ENCODE results near the gene APC2. TPM values are rescaled to one million over a fixed set of nuclear protein-coding genes. Genes with fewer than 3 reads are reported as not detected.

Gene APC2
- total RNA-seq, 4 donors from 2014 or later, result 0.17 to 0.22 (median 0.19) TPM; not detected in 1

DNA sequence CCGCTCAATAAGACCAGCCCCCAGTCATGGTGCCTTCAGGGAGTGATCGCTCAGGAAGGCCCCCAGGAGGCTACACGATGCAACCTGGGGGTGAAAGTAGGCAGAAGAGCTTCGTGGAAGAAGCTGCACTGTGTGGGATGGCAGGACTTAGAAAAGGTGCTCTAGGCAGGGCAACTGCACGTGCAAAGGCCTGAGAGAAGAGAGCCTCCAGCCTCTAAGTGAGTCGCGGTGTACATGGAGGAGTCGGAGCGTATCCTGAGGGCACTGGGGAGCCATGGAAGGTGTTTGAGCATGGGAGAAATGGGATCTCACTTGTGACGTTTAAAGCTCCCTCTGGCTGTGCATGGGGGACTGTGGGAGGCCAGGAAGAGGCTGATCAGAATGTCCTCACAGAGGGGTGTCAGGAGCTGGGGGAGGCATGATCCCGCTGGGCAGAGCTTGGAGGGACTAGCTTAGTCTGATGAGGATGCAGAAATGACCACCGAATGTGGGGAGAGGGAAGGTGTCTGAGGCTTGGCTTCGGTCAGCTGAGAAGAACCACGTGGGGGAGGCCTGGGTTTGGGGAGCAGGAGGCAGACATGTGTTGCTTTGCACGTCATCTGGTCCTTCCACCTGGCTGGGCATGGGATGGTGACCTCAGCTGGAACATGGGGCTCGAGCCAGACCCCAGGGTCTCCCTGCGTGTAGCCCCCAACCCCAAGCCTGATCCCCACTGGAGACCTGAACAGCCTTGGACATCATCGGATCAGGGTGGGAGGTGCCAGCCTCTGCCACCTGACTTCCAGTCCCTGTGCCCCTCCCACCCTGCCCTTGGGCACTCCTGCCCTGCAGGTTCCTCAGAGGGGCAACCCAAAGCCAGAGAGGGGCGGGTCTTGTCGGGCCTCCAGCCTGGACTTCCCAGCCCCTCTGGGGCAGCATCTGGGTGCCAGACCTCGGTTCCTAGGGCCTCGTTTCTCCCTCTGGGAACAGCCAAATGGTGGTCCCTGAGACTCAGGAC lies 1.1 kb downstream of the APC2 start:
- TF ChIP-seq, protein P1, sequence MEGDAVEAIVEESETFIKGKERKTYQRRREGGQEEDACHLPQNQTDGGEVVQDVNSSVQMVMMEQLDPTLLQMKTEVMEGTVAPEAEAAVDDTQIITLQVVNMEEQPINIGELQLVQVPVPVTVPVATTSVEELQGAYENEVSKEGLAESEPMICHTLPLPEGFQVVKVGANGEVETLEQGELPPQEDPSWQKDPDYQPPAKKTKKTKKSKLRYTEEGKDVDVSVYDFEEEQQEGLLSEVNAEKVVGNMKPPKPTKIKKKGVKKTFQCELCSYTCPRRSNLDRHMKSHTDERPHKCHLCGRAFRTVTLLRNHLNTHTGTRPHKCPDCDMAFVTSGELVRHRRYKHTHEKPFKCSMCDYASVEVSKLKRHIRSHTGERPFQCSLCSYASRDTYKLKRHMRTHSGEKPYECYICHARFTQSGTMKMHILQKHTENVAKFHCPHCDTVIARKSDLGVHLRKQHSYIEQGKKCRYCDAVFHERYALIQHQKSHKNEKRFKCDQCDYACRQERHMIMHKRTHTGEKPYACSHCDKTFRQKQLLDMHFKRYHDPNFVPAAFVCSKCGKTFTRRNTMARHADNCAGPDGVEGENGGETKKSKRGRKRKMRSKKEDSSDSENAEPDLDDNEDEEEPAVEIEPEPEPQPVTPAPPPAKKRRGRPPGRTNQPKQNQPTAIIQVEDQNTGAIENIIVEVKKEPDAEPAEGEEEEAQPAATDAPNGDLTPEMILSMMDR (IDR thresholded peaks at IDR 0.05; ENCODE audit: low read depth), result no peak

- TF ChIP-seq, protein P1 (IDR thresholded peaks at IDR 0.05; ENCODE audit: low read depth), result no peak
Observed at GRCh38 chr19:1451916-1452801, 2.2 kb downstream of the APC2 start.

GRCh38 chr19:1452802-1453524 lies 3.0 kb downstream of the APC2 start:
- TF ChIP-seq, protein P1 (IDR thresholded peaks at IDR 0.05; ENCODE audit: low read depth), result no peak

GRCh38 chr19:1453525-1454364 lies 3.8 kb downstream of the APC2 start:
- TF ChIP-seq, protein P1 (IDR thresholded peaks at IDR 0.05; ENCODE audit: low read depth), result no peak

- TF ChIP-seq, protein P1 (IDR thresholded peaks at IDR 0.05; ENCODE audit: low read depth), result no peak
Observed at GRCh38 chr19:1455002-1455335, 5.0 kb downstream of the APC2 start.

DNA sequence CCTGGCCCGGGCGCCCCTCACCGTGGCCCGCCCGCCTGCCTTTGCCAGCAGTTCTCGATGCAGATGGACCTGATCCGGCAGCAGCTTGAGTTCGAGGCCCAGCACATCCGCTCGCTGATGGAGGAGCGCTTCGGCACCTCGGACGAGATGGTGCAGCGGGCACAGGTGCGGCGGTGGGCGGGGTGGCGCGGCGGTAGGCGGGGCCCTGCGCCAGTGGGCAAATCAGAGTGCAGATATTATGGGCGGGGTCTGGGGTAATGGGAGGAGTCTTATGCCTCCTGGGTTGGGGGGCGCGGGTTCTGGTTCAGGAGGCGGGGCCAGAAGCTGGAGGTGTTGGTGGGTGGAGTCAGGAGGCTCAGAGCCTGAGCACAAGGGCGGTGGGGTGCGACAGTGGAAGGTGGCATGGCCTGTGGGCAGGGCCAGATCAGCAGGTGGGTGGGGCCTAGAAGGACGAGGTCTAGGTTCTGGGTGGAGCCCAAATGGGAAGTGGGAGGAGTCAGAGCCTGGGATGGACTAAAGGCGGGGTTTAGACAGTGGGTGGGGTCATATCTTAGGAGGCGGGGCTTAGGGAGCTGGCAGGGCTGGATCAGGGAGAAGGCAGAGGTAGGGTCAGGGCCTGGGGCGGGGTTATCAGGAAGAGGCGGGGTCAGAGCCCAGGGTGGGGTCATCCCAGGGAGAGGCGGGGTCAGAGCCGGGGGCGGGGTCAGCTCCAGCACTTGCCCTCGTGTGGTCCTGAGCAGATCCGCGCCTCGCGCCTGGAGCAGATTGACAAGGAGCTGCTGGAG lies 5.6 kb downstream of the APC2 start:
- TF ChIP-seq, protein P1 (IDR thresholded peaks at IDR 0.05; ENCODE audit: low read depth), result no peak

Measured in subcutaneous adipose tissue (tissue), 4 donors.